ENCODE data around the gene MON2. TPM values are rescaled to one million over a fixed set of nuclear protein-coding genes. Genes with fewer than 3 reads are reported as not detected.

MON2 gene
- total and polyA plus RNA-seq, 2 experiments from 2014 or later, result 20.5 to 39.9 TPM

GRCh38 chr12:62625228-62625627 is 158.6 kb downstream of the MON2 start:
- DNase-seq (ENCODE audit: low read depth in 1 of 2, low spot score in 1 of 2), result peak in 1 of 2 donors; percentile 90
- peaks cover 8% of the 10 kb centered on the region for H3K27me3 ChIP-seq
- no peaks in the 10 kb centered on the region for H3K4me1 ChIP-seq (ENCODE audit: low read depth)
- H3K27ac ChIP-seq, result no peak overlapping the region
- no peak overlapping the region for H3K4me3 ChIP-seq
- no peaks in the 10 kb centered on the region for H3K36me3 ChIP-seq
- no peaks in the 10 kb centered on the region for H3K9me3 ChIP-seq (ENCODE audit: low read depth)
- no peak for TF ChIP-seq CTCF (IDR thresholded peaks at IDR 0.05; ENCODE audit: low read depth, low read length)

- no peaks in the 10 kb centered on the region for H3K36me3 ChIP-seq
- DNase-seq (ENCODE audit: low read depth in 1 of 2, low spot score in 1 of 2), result no peak
- peaks cover 27% of the 10 kb centered on the region for H3K27me3 ChIP-seq
- no peak overlapping the region for H3K27ac ChIP-seq
- no peak for TF ChIP-seq CTCF (IDR thresholded peaks at IDR 0.05; ENCODE audit: low read depth, low read length)
- no peak overlapping the region for H3K4me3 ChIP-seq
- H3K9me3 ChIP-seq (ENCODE audit: low read depth), result no peaks in the 10 kb centered on the region
- no peaks in the 10 kb centered on the region for H3K4me1 ChIP-seq (ENCODE audit: low read depth)
Measured at GRCh38 chr12:62627181-62627580, 160.6 kb downstream of the MON2 start.

- TF ChIP-seq CTCF (IDR thresholded peaks at IDR 0.05; ENCODE audit: low read depth, low read length), result no peak
- no peak overlapping the region for H3K4me3 ChIP-seq
- H3K27ac ChIP-seq, result no peak overlapping the region
- DNase-seq (ENCODE audit: low read depth in 1 of 2, low spot score in 1 of 2), result no peak
- H3K4me1 ChIP-seq (ENCODE audit: low read depth), result no peaks in the 10 kb centered on the region
- H3K9me3 ChIP-seq (ENCODE audit: low read depth), result no peaks in the 10 kb centered on the region
- H3K27me3 ChIP-seq, result peaks cover 38% of the 10 kb centered on the region
- H3K36me3 ChIP-seq, result no peaks in the 10 kb centered on the region
Measured at GRCh38 chr12:62629413-62629812, 162.8 kb downstream of the MON2 start.

GRCh38 chr12:62629971-62630739 is 163.5 kb downstream of the MON2 start:
- Histone ChIP-seq H3K4me3 (no peak overlapping the region), H3K27ac (no peak overlapping the region), H3K36me3 (no peaks in the 10 kb centered on the region), H3K4me1 (ENCODE audit: low read depth) (no peaks in the 10 kb centered on the region), H3K27me3 (peaks cover 38% of the 10 kb centered on the region), H3K9me3 (ENCODE audit: low read depth) (no peaks in the 10 kb centered on the region)
- TF ChIP-seq CTCF (IDR thresholded peaks at IDR 0.05; ENCODE audit: low read depth, low read length), result no peak
- no peak for DNase-seq (ENCODE audit: low read depth in 1 of 2, low spot score in 1 of 2)

- H3K4me1 ChIP-seq (ENCODE audit: low read depth), result no peaks in the 10 kb centered on the region
- H3K4me3 ChIP-seq, result peak overlapping the region; percentile 23
- no peak overlapping the region for H3K27ac ChIP-seq
Measured at GRCh38 chr12:62631471-62632410, 165.1 kb downstream of the MON2 start.

More at GRCh38 chr12:62631471-62632410, 165.1 kb downstream of the MON2 start:
- H3K27me3 ChIP-seq, result peaks cover 38% of the 10 kb centered on the region
- peak; percentile 47 to 91 for DNase-seq (ENCODE audit: low read depth in 1 of 2, low spot score in 1 of 2)
- peak; percentile 59 for TF ChIP-seq CTCF (IDR thresholded peaks at IDR 0.05; ENCODE audit: low read depth, low read length)
- no peaks in the 10 kb centered on the region for H3K36me3 ChIP-seq
- no peaks in the 10 kb centered on the region for H3K9me3 ChIP-seq (ENCODE audit: low read depth)
